Caki2 (cell line): ENCODE results near the gene ZFYVE26. TPM values are rescaled to one million over a fixed set of nuclear protein-coding genes. Genes with fewer than 3 reads are reported as not detected.

Experiments
- DNase-seq: peaks from one replicate; pipeline ENCODE4 v3.0.0-alpha.2; 2015; ENCODE audit warnings: low read depth
- in situ Hi-C: cut with HindIII; loops from 2 replicates; pipeline ENCODE4 v1.10.0; 2016; ENCODE audit warnings: low sequenced_read_pairs, low pct_unique_long_range_greater_than_20kb, mixed read lengths
- total RNA-seq: library from RNA; depleted of rRNA; stranded (reverse); fragments of >200 nt; shearing (Covaris generic); gene quantifications from 2 replicates; pipeline ENCODE4 v1.2.3, GENCODE V29; 2014; ENCODE audit warnings: low replicate concordance; rRNA removed

Gene ZFYVE26
- 5.3 and 6.3 TPM in 2 replicates for total RNA-seq

DNA sequence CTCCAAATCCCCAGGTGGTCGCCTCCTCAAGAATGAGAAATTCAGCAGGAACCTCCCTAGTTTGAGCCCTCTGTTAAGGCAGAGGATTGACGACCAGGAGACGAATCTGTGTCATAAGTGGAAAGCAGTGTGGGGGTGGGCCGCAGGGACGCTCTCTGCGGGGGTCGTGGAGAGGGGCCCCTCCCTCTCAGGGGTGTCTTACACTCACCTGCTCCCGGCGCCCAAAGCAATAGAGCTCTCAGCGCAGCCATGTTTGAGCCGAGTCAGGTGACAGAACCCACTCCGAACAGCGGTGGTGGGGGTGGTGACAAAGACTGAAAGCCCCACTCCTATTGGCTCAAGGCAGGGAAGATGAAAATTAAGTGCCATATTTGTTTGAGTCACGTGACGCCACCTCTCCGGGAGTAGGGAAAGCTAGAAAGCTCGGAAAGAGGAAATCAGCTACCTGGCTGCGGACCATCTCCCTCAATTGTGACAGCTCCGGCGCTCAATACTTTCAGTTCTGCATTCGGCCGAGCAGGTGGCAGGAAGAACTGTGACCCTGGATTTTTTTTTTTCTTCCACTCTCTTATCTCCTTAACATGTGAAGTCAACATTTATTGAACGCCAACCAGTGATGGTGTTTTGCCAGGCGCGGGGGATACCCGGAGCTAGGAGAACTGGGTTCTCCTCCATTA lies at the start of gene ZFYVE26:
Gene ZFYVE26 (minus strand): TSS at position 265 of the 677 bp plus-strand sequence. CDS start 627 bp downstream, outside the sequence.
- in situ Hi-C loops, result no loop called here
- peak; percentile 90 for DNase-seq

DNA sequence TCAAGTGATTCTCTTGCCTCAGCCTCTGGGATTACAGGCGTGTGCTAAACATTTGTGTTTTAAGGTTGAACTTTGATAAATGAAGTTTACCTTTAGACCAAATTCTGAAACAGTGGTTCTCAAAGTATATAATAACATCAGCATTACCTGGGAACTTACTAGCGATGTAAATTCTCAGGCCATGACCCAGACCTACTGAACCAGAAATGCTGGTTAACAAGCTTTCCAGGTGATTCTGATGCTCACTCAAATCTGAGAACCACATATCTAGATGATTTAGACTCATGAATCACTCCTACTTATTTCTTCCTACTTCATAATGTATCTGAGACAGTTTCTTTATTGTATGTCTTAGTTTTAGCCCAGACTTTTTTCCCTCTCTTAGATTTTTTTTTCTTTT lies 46.8 kb upstream of the ZFYVE26 start:
- no peak for DNase-seq
- in situ Hi-C loops, result no loop called here

DNA sequence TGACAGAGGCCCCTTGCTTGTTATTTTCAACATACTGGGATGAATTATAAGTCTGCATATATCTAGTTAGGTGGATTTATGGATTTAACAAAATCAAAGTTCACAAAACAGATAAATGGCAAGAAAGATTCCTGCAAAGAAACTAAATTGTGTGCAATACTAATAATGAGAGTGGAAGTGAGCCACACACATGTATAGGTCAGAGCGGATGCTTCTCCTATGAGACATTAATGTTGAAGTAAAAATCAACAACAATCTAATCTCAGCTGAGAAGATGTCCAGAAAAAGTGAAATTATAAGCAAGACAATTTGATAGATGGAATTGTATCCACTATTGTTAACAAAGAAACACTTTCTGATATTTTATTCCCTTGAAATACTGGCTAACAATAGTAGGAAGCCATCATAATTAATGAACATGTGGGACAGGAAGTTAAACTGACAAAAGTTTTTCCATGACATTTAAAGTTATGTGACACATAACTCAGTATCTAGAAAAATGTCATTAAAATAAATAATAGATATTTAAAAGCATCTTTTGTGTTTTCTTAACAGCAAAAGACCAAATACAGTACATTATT lies 42.9 kb upstream of the ZFYVE26 start:
- in situ Hi-C loops, result no loop called here
- DNase-seq, result no peak

DNA sequence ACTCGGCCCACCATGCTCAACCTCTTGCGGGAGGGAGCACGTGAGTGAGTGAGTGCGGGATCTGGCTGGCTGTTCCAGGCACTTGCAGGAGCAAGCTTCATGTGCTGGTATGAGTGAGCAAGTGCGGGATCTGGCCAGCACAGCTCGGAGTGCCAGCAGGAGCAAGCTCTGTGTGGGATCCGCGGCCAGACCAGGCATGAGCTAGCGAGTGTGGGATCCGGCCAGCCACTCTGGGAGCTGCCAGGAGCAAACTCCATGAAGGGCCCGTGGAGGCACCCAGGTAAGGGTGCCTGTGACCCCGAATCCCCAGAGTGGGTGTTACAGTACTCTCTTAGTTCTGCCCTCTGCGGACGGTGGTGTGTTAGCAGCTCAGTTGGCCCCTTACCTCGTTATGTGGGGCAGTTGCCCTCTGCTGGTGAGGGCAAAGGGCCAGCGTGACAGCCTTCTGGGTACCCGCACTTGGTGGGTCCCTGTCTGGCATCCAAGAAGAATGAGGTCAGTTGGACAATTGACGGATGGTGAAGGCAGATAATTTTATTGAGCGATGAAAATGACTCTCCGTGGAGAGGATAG lies 41.5 kb upstream of the ZFYVE26 start:
- in situ Hi-C loops, result no loop called here
- DNase-seq, result no peak

DNA sequence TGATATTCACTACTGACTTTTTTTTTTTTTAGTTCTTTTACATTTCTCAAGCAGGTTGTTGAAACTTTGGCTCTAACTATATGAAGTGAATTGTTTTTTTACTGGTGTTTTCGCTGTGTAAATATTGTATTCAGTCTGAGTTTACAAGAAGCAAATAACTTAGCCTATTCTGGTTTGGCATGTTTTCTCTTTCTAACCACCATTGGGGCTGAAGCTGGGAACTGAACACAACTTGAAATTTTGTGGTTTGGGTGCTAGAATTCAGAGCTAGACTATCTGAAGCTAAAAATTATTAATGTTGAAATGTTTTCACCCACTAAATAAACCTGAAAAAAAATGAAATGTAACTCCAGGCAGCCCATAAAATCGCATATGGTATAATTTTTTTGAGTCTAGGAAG lies 40.4 kb upstream of the ZFYVE26 start:
- in situ Hi-C loops, result no loop called here
- no peak for DNase-seq

DNA sequence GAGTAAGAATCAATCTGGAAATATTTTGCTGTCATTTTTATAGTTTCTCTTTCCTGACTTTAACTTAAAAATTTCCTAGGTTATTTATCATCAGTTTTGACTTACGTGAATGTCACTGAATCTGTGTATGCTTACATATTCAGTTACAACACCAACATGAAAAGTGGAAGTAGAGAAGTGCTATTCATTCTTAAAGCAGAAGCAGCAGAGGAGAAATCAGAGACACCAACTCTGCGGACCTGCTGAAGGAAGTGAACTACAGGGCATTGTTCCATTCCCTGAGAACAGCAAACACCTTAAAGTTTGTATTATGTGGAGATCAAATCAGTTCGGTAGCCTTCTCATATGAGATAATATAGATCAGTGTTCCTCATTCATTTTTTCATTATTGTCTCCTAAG lies 37.3 kb upstream of the ZFYVE26 start:
- in situ Hi-C loops, result no loop called here
- no peak for DNase-seq

DNA sequence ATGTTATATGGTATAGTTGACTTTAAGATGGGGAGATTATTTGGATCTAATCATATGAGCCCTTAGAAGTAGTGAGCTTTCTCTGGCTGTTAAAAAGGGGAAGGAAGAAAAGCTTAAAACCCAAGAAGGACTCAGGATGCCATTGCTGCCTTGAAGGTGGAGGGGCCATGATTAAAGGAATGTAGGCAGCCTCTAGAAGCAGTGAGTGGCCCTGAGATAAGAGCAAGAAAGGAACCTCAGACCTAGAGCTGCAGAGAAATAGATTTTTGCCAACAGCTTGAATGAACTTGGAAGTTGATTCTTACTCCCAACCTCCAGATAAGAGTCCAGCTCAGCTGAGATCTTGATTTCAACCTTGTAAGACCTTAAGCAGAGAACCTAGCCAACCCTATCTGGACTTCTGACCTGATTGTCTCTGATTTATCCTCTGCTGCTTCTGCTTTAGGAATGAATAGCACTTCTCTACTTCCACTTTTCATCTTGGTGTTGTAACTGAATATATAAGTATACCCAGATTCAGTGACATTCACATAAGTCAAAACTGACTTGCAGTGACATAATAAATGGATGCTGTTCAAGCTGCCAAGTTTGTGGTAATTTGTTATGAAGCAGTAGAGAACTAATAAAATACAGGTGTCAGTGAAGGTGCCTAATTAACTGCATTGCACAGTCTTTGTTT lies 36.7 kb upstream of the ZFYVE26 start:
- in situ Hi-C loops, result no loop called here

DNA sequence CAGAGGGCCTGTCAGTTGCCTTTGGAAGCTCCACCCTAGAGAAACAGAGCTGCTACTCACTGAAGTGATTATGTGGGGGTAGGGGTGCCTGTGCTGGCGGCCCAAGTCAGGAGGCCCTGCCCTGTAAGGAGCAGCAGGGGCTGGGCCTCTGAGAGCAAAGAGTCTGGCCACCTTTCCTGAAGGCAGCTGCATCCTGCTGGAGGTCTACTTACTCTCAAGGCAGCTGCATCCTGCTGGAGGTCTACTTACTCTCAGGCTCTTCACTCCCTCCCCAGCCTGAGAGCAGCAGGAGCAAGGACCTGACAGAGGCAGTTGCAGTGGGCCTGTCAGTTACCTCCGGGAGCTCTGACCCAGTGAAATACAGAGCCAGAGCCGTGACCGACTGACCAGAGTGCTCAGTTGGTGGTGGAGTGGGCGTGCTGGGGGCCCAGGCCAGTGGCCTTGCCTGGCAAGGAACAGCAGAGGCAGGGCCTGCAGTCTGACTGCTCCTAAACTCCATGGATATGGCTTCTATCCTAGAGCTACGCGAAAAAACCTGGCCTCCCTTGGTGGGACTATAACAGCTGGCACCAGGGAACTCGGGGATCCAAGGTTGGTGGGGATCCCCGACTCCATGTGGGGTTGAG lies 35.5 kb upstream of the ZFYVE26 start:
- in situ Hi-C loops, result no loop called here
- DNase-seq, result no peak

More for the DNA sequence above, 36.7 kb upstream of the ZFYVE26 start:
- no peak for DNase-seq

DNA sequence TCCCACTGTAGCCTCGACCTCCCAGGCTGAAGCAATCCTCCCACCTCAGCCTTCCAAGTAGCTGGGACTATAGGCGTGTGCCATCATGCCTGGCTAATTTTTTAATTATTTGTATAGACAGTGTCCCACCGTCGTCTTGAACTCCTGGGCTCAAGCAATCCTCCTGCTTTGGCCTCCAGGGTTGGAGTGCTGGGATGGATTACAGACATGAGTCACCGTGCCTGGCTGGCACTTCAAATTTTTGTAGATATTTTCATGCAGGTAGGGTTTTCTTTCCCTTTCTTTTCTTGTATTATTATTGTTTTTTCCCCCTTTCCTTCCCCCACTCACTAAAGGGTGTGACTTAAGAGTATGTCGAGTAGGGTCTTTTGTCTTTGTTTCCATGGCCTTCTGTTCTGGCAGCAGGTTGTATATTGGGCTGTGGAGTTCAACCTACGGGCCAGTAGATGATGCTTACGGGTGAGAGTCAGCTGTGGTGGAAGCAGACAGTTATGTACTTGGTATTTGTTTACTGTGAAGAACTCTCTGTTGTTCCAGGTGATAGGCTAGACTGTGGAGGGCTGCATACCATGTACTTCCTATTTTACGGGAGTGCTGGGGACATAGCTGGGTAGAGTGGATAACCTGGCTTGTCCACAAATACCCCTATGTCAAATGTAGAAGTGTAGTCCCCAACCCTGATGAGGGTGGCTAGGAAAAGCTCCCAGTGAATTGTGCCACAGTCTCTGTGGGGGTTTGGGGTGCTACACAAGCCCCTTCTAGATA lies 33.9 kb upstream of the ZFYVE26 start:
- DNase-seq, result no peak

DNA sequence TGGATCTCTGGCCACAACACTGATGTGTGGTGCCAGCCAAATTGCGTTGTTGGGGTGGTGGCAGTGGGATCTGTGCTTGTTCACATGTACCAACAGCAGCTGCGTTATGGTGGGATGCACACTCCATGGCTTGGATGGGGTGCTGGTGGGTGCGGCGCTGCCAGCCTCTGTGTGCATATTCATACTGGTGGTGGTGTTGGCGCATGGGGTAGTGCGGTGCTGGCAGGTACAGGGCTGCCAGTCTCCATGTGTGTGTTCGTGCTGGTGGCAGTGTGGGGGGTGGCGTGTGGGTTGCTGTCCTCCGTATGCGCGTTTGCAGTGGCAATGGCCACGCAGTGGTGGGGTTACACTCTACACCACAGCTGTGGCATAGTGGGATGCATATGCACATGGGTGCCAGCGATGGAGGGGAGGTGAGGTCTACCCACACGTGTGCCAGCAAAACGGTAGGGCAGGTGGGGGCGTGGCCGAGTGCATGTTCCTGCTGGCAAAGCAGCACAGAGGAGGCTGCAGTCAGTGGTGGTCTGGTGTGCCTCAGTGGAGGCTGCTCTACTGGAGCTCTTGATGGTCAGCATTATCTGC lies 29.7 kb upstream of the ZFYVE26 start:
- in situ Hi-C loops, result no loop called here
- DNase-seq, result no peak

More for the DNA sequence above, 33.9 kb upstream of the ZFYVE26 start:
- in situ Hi-C loops, result no loop called here

DNA sequence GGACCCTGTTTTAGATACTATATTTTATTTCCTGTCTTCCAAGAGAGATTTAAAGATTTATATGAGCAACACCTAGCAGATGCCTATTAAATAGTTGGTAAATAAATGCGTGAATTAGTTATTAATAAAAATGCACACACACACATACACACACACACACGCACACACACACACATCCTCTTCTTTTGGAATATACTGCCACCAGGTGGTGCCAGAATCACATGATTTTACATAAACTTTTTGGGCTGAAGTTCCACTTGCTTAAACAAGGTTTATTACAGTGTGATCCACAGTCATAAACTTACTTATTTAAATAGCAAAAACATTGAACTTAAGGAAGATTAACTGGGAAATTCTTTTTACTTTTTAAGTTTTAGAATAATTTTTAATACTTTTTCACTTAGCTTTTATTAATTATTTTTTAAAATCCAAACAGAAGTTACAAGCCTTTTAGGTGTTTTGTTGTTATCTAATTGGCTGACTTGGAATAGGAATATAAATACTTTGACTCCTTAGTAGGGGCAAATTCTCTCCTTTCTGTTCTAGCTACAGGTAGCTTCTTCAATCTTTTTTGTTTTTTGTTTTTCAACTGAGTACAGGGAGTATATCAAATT lies 20.7 kb upstream of the ZFYVE26 start:
- in situ Hi-C loops, result no loop called here
- DNase-seq, result peak; percentile 67

DNA sequence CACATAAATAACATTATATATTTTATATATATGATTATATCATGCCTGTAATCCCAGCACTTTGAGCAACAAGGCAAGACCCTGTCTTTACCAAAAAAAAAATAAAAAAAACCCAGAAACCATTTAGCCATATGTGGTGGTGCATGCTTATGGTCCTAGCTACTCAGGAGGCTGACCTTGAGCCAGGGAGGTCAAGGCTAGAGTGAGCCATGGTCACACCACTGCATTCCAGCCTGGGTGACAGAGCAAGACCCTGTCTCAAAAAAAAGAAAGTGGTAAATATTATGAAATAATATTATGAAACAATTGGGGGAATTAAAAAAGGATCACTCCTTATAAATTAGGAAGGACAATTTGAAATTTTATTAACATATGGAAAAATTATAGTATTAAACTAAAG lies 19.2 kb upstream of the ZFYVE26 start:
- DNase-seq, result no peak
- in situ Hi-C loops, result no loop called here

DNA sequence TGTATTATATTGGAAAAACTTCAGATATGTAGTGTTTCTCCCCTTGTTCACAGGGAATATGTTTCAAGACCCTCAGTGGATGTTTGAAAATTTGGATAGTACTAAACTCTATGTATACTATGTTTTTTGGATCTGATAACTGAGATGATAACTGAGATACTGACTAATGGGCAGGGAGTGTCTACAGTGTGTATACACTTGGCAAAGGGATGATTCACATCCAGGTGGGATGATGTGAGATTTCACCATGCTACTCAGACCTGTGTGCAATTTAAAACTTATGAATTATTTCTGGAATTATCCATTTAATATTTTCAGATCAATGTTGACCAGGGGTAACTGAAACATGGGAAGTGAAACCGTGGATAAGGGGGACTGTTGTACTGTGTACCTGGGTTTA lies 17.0 kb upstream of the ZFYVE26 start:
- in situ Hi-C loops, result no loop called here
- DNase-seq, result no peak

DNA sequence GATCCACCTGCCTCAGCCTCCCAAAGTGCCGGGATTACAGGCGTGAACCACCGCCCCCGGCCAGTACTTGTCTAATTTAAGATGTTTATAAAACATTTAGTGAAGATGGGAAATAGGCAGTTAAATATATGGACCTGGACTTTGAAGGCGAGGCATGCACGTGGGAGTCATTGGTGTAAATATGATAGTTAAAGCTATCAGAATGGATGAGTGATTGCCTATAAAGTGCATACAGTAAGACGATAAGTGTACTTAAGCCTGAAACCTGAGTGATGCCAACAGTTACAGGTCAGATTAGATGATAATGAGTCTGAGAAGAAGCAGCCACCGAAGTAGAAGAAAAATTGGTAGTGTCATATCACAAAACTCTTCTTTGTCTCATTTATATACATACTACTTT lies 14.7 kb upstream of the ZFYVE26 start:
- DNase-seq, result no peak
- in situ Hi-C loops, result no loop called here

DNA sequence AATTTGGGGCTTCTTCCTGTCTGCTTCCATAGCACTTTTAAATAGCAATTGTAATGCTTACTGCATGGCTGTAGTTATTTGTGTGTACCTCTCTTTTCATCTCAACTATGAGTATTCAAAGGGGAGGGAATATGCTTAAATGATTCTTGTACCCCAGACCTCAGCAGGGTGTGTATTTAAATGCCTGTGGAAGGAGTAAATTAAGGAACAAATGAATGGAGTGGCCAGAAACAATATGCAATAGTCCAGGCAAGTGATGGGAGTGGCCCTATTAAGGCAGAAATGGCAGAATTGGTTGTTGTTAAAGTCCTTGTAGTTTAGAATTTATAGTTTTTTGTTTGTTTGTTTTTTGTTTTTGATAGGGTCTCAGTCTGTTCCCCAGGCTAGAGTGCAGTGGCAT lies 4.7 kb upstream of the ZFYVE26 start:
- in situ Hi-C loops, result no loop called here
- DNase-seq, result no peak

DNA sequence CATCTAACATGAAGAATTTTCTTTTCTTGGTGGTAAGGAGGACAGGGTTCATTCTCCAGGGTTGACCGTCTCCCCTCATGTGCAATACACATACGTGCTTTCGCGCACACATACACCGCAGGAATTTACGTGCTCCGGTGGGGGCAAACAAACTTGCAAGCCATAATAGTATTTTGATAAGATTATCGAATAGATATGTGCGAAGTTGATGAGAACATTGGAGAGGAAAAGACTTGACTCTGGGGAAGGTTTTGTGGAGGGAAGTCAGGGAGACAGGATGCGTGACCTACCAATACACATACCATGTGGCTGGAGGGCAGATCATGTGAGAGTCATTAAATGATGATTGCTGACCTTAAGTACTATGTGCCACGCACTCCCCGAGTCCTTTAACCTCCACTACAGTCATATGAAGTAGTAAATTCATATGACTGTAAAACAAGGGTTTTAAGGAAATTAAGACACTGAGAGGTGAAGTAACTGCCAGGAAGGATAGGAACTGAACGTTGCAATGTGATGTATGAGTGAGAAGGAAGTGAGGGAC lies 4.1 kb upstream of the ZFYVE26 start:
- in situ Hi-C loops, result no loop called here
- peak; percentile 76 for DNase-seq
